ENCODE data around the gene OR7G3. TPM values are rescaled to one million over a fixed set of nuclear protein-coding genes. Genes with fewer than 3 reads are reported as not detected.

The OR7G3 gene
- total and polyA plus RNA-seq, 2 donors (not counting 3 experiments of a cell fraction or from before 2014, with no cell fraction given): not detected

DNA sequence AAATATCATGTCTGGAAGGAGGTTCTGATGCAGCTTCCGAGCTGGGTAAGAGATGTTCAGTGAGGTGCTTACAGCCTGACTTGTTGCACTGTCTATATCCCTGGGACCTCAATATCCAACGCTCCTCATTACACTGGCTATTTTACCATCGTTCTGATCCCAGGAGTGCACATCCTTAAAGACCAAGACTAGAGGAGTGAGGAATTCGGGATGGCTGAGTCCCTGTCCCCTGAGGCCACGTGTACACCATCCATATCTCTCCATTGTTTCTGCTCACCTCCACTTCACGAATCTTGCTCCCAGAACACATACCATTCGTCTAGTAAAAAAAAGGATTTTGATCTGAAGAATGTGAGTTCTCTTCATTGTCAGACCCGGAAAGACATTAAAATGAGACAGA lies 19.4 kb downstream of the OR7G3 start, which contains the start of gene OR7G2:
Gene OR7G2, minus strand, starts transcription at position 101 of the 400 bp plus-strand sequence. CDS start 4,232 bp downstream, outside the sequence.
- TF ChIP-seq EZH2 (IDR thresholded peaks at IDR 0.05; ENCODE audit: borderline replicate concordance, low read depth, low read length, severe bottlenecking) (no peak), JUN (IDR thresholded peaks at IDR 0.05; ENCODE audit: borderline replicate concordance, insufficient read depth, insufficient read length, low read depth) (no peak), POLR2AphosphoS5 (IDR thresholded peaks at IDR 0.05; ENCODE audit: insufficient read depth, low read depth, low read length) (no peak), GATA2 (IDR thresholded peaks at IDR 0.05; ENCODE audit: insufficient read depth, insufficient read length, low read depth, low read length) (no peak), MAX (IDR thresholded peaks at IDR 0.05; ENCODE audit: insufficient read depth, insufficient read length) (no peak), MYC (IDR thresholded peaks at IDR 0.05; ENCODE audit: low read depth, low read length) (no peak), POLR2A (IDR thresholded peaks at IDR 0.05; ENCODE audit: low read depth, low read length) (no peak), FOS (IDR thresholded peaks at IDR 0.05; ENCODE audit: borderline replicate concordance, insufficient read depth, low read length) (no peak)
- TF ChIP-seq, protein P1, sequence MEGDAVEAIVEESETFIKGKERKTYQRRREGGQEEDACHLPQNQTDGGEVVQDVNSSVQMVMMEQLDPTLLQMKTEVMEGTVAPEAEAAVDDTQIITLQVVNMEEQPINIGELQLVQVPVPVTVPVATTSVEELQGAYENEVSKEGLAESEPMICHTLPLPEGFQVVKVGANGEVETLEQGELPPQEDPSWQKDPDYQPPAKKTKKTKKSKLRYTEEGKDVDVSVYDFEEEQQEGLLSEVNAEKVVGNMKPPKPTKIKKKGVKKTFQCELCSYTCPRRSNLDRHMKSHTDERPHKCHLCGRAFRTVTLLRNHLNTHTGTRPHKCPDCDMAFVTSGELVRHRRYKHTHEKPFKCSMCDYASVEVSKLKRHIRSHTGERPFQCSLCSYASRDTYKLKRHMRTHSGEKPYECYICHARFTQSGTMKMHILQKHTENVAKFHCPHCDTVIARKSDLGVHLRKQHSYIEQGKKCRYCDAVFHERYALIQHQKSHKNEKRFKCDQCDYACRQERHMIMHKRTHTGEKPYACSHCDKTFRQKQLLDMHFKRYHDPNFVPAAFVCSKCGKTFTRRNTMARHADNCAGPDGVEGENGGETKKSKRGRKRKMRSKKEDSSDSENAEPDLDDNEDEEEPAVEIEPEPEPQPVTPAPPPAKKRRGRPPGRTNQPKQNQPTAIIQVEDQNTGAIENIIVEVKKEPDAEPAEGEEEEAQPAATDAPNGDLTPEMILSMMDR (IDR thresholded peaks at IDR 0.05; ENCODE audit: extremely low read depth in 1 of 2, insufficient read depth in 1 of 2, low read depth in 1 of 2, low read length in 2 of 2): no peak
- no peak within 1 kb of the TSS for H3K9ac ChIP-seq (replicated peaks; ENCODE audit: extremely low read depth, insufficient read depth, low read length)
- no peak for FAIRE-seq
- no peak within 1 kb of the TSS for H2AFZ ChIP-seq (ENCODE audit: low read depth, low read length)
- H3K79me2 ChIP-seq (ENCODE audit: control insufficient read depth, insufficient read depth, low read length): no peaks in the 10 kb centered on the region
- no peak within 1 kb of the TSS for H3K27ac ChIP-seq (ENCODE audit: insufficient read depth, low read depth, low read length)
- H3K9me3 ChIP-seq (replicated peaks; ENCODE audit: control insufficient read depth, insufficient read depth, low read length): no peaks in the 10 kb centered on the region
- dilution Hi-C loops (cut with MboI; ENCODE audit: extremely low pct_ligation_motif_present, low sequenced_read_pairs) (no loop called here), intact Hi-C loops (cut with micrococcal nuclease) (no loop called here)
- H3K4me3 ChIP-seq (replicated peaks in 1 of 3; ENCODE audit: insufficient read depth in 1 of 3, low read depth in 1 of 3, low read length in 3 of 3): no peak within 1 kb of the TSS
- H3K36me3 ChIP-seq (ENCODE audit: control insufficient read depth in 2 of 2, extremely low read depth in 1 of 2, insufficient read depth in 2 of 2, low read length in 2 of 2): no peaks in the 10 kb centered on the region
- ChIA-PET POLR2A (no interaction called here), CTCF (no interaction called here)
- H4K20me1 ChIP-seq (replicated peaks; ENCODE audit: control insufficient read depth, extremely low read depth, insufficient read depth, low read length): no peaks in the 10 kb centered on the region
- DNase-seq (ENCODE audit: low read depth, low spot score): no peak
- no peak within 1 kb of the TSS for H3K4me2 ChIP-seq (ENCODE audit: insufficient read depth, low read length)
- H3K9me1 ChIP-seq (replicated peaks; ENCODE audit: control insufficient read depth, extremely low read depth, insufficient read depth, low read length): no peaks in the 10 kb centered on the region
- H3K27me3 ChIP-seq (ENCODE audit: control insufficient read depth in 2 of 2, insufficient read depth in 2 of 2, low read length in 2 of 2): no peaks in the 10 kb centered on the region
- BruUV-seq (replicated peaks): no TSS peak
- no peaks in the 10 kb centered on the region for H3K4me1 ChIP-seq (ENCODE audit: control insufficient read depth, extremely low read depth, insufficient read depth, low read length)

Data from endothelial cell of umbilical vein (primary cell).